RCC 7860 (cell line): ENCODE measurements around the gene WDCP.

Experiments
- DNase-seq: peaks from one replicate; pipeline ENCODE4 v3.0.0-alpha.2; 2015; ENCODE audit warnings: low spot score
- FAIRE-seq: peaks from 2 replicates; lab custom pipeline; 2012; peaks lifted over from hg19 to GRCh38; lab: Jason Lieb, UNC

WDCP gene

GRCh38 chr2:24008672-24009366 lies 38.4 kb downstream of the WDCP start:
- DNase-seq (peak; percentile 60), FAIRE-seq (no peak)

- no peak for FAIRE-seq
These were observed 39.5 kb downstream of the WDCP start for GRCh38 chr2:24007693-24008092.

GRCh38 chr2:23994567-23994966 lies 52.6 kb downstream of the WDCP start:
- DNase-seq = no peak
- no peak for FAIRE-seq

More at GRCh38 chr2:24007693-24008092, 39.5 kb downstream of the WDCP start:
- no peak for DNase-seq

GRCh38 chr2:23993736-23994269 lies 53.4 kb downstream of the WDCP start:
- no peak for DNase-seq
- no peak for FAIRE-seq

GRCh38 chr2:23992931-23993330 lies 54.3 kb downstream of the WDCP start:
- FAIRE-seq (no peak), DNase-seq (no peak)

GRCh38 chr2:23988371-23988770 lies 58.8 kb downstream of the WDCP start:
- no peak for DNase-seq
- FAIRE-seq = no peak
